CD4-positive, alpha-beta memory T cell (primary cell): ENCODE measurements around the gene SCG3. TPM values are rescaled to one million over a fixed set of nuclear protein-coding genes. Genes with fewer than 3 reads are reported as not detected.

Experiments used
- CTCF ChIA-PET: fragments of 350-600 bp; sonication (Branson Sonifier 250); formaldehyde crosslinking; loops from one replicate; lab custom pipeline; 2021; ENCODE audit warnings: inconsistent platforms; ENCODE audit not compliant: partially characterized antibody; lab: Charles Lee
- POLR2A ChIA-PET: fragments of 350-600 bp; sonication (Branson Sonifier 250); formaldehyde crosslinking; loops from one replicate; lab custom pipeline; 2021; ENCODE audit not compliant: partially characterized antibody; lab: Charles Lee
- DNase-seq, 5 donors: peaks; one replicate each; pipeline versions ENCODE4 v3.0.0 to v3.0.0-alpha.2; 2020 to 2022; ENCODE audit warnings: mixed read lengths in 1 of 5
- H3K27ac ChIP-seq: one replicate; pipeline ENCODE4 v1.7.0; 2013; ENCODE audit warnings: low read depth, low read length
- H3K27me3 ChIP-seq: 2 replicates; pipeline ENCODE4 v1.7.0; 2013; ENCODE audit warnings: mild to moderate bottlenecking, low read length, moderate library complexity; ENCODE audit not compliant: insufficient read depth
- H3K36me3 ChIP-seq: 2 replicates; pipeline ENCODE4 v1.7.0; 2013; ENCODE audit warnings: mild to moderate bottlenecking, low read length, moderate library complexity; ENCODE audit not compliant: insufficient read depth
- H3K4me1 ChIP-seq: 2 replicates; pipeline ENCODE4 v1.7.0; 2013; ENCODE audit warnings: mild to moderate bottlenecking, low read length, moderate library complexity; ENCODE audit not compliant: insufficient read depth
- H3K4me3 ChIP-seq, 2 donors: one replicate each; pipeline ENCODE4 v1.7.0; 2013; ENCODE audit warnings: low read length in 2 of 2, mild to moderate bottlenecking in 1 of 2
- H3K9me3 ChIP-seq, 2 donors: one replicate each; pipeline ENCODE4 v1.7.0; 2013; ENCODE audit warnings: low read length in 2 of 2, control low read depth in 1 of 2; ENCODE audit not compliant: control insufficient read depth in 1 of 2
- H3K27ac Mint-ChIP-seq, 7 donors: one replicate each; pipeline ENCODE4 v1.8.0; 2020 to 2021; ENCODE audit warnings: mixed read lengths in 7 of 7, mild to moderate bottlenecking in 6 of 7, inconsistent platforms in 3 of 7, moderate library complexity in 3 of 7
- H3K27me3 Mint-ChIP-seq, 2 donors: one replicate each; pipeline ENCODE4 v1.8.0; 2020 to 2021; ENCODE audit warnings: mixed read lengths in 2 of 2
- H3K36me3 Mint-ChIP-seq, 2 donors: one replicate each; pipeline ENCODE4 v1.8.0; 2020 to 2021; ENCODE audit warnings: mixed read lengths in 2 of 2, inconsistent platforms in 1 of 2, mild to moderate bottlenecking in 1 of 2
- H3K4me1 Mint-ChIP-seq, 4 donors: one replicate each; pipeline ENCODE4 v1.8.0; 2020 to 2021; ENCODE audit warnings: mixed read lengths in 4 of 4, mild to moderate bottlenecking in 1 of 4
- H3K4me3 Mint-ChIP-seq, 8 donors: one replicate each; pipeline ENCODE4 v1.8.0; 2020 to 2021; ENCODE audit warnings: mixed read lengths in 8 of 8, mild to moderate bottlenecking in 7 of 8, moderate library complexity in 6 of 8, inconsistent platforms in 3 of 8
- H3K9me3 Mint-ChIP-seq, 8 donors: one replicate each; pipeline ENCODE4 v1.8.0; 2020 to 2021; ENCODE audit warnings: mixed read lengths in 8 of 8, mild to moderate bottlenecking in 5 of 8, inconsistent platforms in 3 of 8, moderate library complexity in 1 of 8
- intact Hi-C: fragments of 100-400 bp; cut with micrococcal nuclease; formaldehyde crosslinking; loops from one replicate; pipeline ENCODE4 v1.15.1; 2023
- polyA plus RNA-seq, 2 donors: library from polyadenylated mRNA; unstranded; fragments of 300-500 nt; fragmentation: Illumina TruSeq; gene quantifications; one replicate each; pipeline ENCODE4 v1.2.3, GENCODE V29; 2021
- total RNA-seq, 2 experiments: library from RNA; stranded (reverse); gene quantifications; one replicate each; pipeline ENCODE4 v1.2.3, GENCODE V29; 2021

SCG3 gene
- total and polyA plus RNA-seq, 4 experiments from 2014 or later: not detected

DNA sequence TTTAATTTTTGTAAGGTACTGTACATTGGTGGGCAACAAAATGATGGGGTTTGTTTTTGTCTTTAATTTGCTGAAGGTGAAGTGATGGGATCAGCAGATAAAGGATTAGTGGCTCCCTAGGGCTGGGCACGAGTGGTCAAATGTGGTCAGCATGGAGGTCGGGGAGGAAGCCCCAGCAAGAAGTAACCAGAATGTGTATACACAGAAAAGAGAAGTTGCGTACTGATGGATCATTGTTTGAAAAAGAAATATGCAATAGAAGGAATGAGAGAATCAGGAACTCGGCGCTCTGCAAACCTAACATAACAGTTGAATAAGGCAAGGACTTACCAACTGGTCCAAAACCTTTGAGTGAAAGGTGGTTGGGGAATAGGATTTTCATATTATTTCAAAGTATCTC lies 71.6 kb downstream of the SCG3 start:
- POLR2A ChIA-PET: interaction anchor here (0.7 to 3.2 kb wide), 4 partner anchors 16 to 109 kb away, joined by 3 to 31 read pairs (median 6); partner anchors contain the start of gene LYSMD2

DNA sequence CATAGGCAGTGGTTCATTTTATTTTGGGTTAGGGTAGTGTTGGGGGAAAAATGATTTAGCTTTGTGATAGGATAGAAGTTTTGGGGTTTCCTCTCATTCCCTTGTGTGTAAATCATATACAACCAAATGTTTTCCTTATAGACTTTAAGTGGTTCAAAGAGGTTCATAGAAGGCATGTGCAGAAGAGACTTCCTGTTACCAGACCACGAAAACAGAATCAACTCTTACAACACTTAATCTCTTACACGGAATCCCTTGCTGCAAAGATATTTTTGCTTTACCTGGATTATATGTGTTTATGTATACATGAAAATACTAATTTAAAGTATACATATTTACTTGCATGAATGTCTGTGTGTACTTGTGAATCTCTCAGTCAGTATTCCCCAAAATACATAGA lies 73.0 kb downstream of the SCG3 start:
- Histone ChIP-seq H3K9me3 (no peaks in the 10 kb centered on the region), H3K36me3 (no peaks in the 10 kb centered on the region), H3K4me3 (no peak overlapping the region), H3K4me1 (peaks cover 30% of the 10 kb centered on the region), H3K27ac (no peak overlapping the region), H3K27me3 (no peaks in the 10 kb centered on the region)
- ChIA-PET CTCF (interaction anchor here (0.8 to 6.5 kb wide), 2 partner anchors 17 to 22 kb away, joined by 3 to 21 read pairs; partner anchors contain the start of gene LYSMD2), POLR2A (interaction anchor here (1.2 kb wide), 1 partner anchor 18 kb away, joined by 3 read pairs; no protein-coding TSS in a partner anchor)
- Mint-ChIP-seq H3K27me3 (no peaks in the 10 kb centered on the region), H3K36me3 (no peaks in the 10 kb centered on the region), H3K4me1 (peaks cover 17 to 50% (median 35%) of the 10 kb centered on the region in 4 donors), H3K4me3 (peak overlapping the region in 6 of 8 donors; percentile 11 to 50 (median 38)), H3K27ac (peak overlapping the region in 1 of 7 donors; percentile 6), H3K9me3 (no peaks in the 10 kb centered on the region)
- no peak for DNase-seq
- intact Hi-C loops: no loop called here

More for the DNA sequence above, 71.6 kb downstream of the SCG3 start:
- Histone ChIP-seq H3K9me3 (no peaks in the 10 kb centered on the region), H3K27ac (no peak overlapping the region), H3K4me3 (no peak overlapping the region), H3K27me3 (no peaks in the 10 kb centered on the region), H3K4me1 (peaks cover 30% of the 10 kb centered on the region), H3K36me3 (no peaks in the 10 kb centered on the region)
- DNase-seq: no peak
- Mint-ChIP-seq H3K4me1 (peaks cover 17 to 50% (median 34%) of the 10 kb centered on the region in 4 donors), H3K36me3 (no peaks in the 10 kb centered on the region), H3K27ac (peak overlapping the region in 2 of 7 donors; percentile 23 to 50), H3K27me3 (no peaks in the 10 kb centered on the region), H3K9me3 (no peaks in the 10 kb centered on the region), H3K4me3 (peak overlapping the region; percentile 29 to 91 (median 87))
- CTCF ChIA-PET: interaction anchor here (6.5 kb wide), 1 partner anchor 16 kb away, joined by 21 read pairs; the partner anchor contains the start of gene LYSMD2
- intact Hi-C loops: no loop called here

DNA sequence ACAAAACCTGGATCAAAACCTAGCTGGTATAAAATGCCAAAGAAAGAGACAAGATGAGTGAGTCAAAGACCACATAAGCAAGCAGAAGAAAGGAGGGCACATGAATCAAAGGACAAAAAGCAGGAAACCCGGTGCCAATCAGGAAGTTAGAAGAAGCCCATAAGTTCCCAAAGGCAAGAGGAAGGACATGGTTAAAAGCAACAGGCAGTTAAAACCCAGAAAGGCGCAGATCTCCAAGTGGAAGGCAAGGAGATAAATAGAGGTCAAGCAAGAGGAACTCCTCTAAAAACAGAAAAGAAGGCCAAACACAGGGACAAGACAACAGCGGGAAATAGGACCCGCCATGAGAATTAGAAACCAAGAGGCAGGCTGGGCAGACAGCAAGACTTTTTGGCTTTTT lies 74.5 kb downstream of the SCG3 start:
- peaks cover 17 to 43% (median 30%) of the 10 kb centered on the region in 4 donors for H3K4me1 Mint-ChIP-seq
- no peak overlapping the region for H3K4me3 Mint-ChIP-seq
- intact Hi-C loops: no loop called here
- no peaks in the 10 kb centered on the region for H3K9me3 Mint-ChIP-seq
- Histone ChIP-seq H3K27me3 (no peaks in the 10 kb centered on the region), H3K9me3 (no peaks in the 10 kb centered on the region), H3K4me1 (peaks cover 24% of the 10 kb centered on the region), H3K4me3 (no peak overlapping the region), H3K36me3 (no peaks in the 10 kb centered on the region), H3K27ac (no peak overlapping the region)
- POLR2A ChIA-PET: interaction anchor here (2.6 kb wide), 1 partner anchor 18 kb away, joined by 13 read pairs; the partner anchor contains the start of gene LYSMD2
- CTCF ChIA-PET: interaction anchor here (3.2 to 6.5 kb wide), 3 partner anchors 19 to 106 kb away, joined by 13 to 31 read pairs (median 21); partner anchors contain the start of gene LYSMD2
- H3K27ac Mint-ChIP-seq: no peak overlapping the region
- H3K36me3 Mint-ChIP-seq: no peaks in the 10 kb centered on the region
- H3K27me3 Mint-ChIP-seq: no peaks in the 10 kb centered on the region
- DNase-seq: no peak

DNA sequence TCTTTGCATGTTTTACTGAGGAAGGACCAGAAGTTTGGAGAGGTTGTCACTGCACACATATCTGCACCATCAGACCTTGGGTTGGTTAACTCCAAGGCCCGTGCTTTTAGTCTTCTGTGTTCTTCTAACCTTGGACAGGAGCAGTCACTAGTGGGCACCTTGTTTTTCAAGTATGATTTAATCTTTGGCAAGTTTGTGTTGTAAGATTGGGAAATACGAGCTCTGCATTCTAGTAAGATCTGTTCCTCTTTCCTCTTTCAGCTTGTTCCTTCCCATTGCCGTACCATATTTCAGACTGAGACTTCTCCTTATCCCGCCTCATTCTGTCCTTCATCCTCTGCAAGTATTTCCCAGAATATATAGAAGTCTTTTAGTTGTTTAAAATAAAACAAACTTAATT lies 75.2 kb downstream of the SCG3 start:
- Histone ChIP-seq H3K4me1 (peaks cover 20% of the 10 kb centered on the region), H3K27me3 (no peaks in the 10 kb centered on the region), H3K36me3 (no peaks in the 10 kb centered on the region), H3K9me3 (no peaks in the 10 kb centered on the region), H3K4me3 (no peak overlapping the region), H3K27ac (no peak overlapping the region)
- no peaks in the 10 kb centered on the region for H3K9me3 Mint-ChIP-seq
- no peak overlapping the region for H3K27ac Mint-ChIP-seq
- intact Hi-C loops: no loop called here
- no peak overlapping the region for H3K4me3 Mint-ChIP-seq
- DNase-seq: no peak
- ChIA-PET CTCF (interaction anchor here (0.6 to 6.5 kb wide), 6 partner anchors 13 to 500 kb away, joined by 3 to 31 read pairs (median 8); partner anchors contain the start of gene LYSMD2), POLR2A (interaction anchor here (2.6 kb wide), 1 partner anchor 19 kb away, joined by 13 read pairs; the partner anchor contains the start of gene LYSMD2)
- H3K27me3 Mint-ChIP-seq: no peaks in the 10 kb centered on the region
- H3K36me3 Mint-ChIP-seq: no peaks in the 10 kb centered on the region
- H3K4me1 Mint-ChIP-seq: peaks cover 16 to 39% (median 27%) of the 10 kb centered on the region in 4 donors

DNA sequence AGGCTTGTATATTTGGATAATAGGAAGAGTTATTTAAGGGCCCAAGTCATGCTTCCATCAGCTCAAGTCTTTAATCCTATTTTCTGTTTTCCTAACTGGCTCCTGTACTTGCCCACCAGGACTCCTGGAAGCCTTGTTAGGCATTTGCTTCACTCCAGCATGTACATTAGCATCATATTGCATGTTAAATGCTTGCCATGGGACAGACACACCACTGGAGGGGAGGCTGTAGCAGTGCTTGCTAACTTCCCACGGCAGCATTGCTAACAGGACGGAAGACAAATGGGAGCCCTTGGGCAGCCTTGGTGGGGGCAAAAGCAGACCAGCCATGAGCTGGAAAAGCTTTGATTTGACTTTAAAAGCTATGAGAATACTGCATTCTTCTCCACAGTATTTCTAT lies 76.1 kb downstream of the SCG3 start:
- Mint-ChIP-seq H3K27ac (peak overlapping the region in 2 of 7 donors; percentile 18 to 55), H3K9me3 (no peaks in the 10 kb centered on the region), H3K4me3 (no peak overlapping the region), H3K4me1 (peaks cover 14 to 34% (median 23%) of the 10 kb centered on the region in 4 donors), H3K27me3 (no peaks in the 10 kb centered on the region), H3K36me3 (no peaks in the 10 kb centered on the region)
- H3K36me3 ChIP-seq: no peaks in the 10 kb centered on the region
- POLR2A ChIA-PET: interaction anchor here (0.6 to 2.6 kb wide), 2 partner anchors 20 to 101 kb away, joined by 3 to 13 read pairs; partner anchors contain the start of gene LYSMD2
- no peak for DNase-seq
- H3K4me1 ChIP-seq: peaks cover 14% of the 10 kb centered on the region
- H3K27ac ChIP-seq: no peak overlapping the region
- H3K4me3 ChIP-seq: no peak overlapping the region
- CTCF ChIA-PET: interaction anchor here (0.9 to 6.5 kb wide), 7 partner anchors 10 to 107 kb away, joined by 3 to 31 read pairs (median 5); partner anchors contain the start of gene LYSMD2
- H3K9me3 ChIP-seq: no peaks in the 10 kb centered on the region
- no peaks in the 10 kb centered on the region for H3K27me3 ChIP-seq
- intact Hi-C loops: no loop called here

DNA sequence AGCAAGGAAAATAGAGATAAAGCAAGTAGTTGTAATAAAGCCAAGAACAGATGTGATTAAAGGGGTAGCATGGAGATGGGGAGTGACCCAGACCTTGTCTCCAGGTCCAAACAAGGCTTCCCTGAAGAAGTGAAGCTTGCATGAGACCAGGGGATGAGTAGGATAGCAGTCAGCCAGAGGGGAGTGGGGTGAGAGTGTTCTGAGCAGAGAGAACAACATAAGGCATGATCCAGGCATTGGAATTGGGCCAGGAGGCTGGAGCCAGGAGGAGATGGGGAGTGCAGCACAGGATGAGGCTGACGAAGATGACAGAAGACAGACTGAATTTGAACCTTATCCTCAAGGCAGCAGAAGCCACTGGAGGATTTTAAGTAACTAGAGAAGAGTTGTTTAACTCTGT lies 77.3 kb downstream of the SCG3 start:
- DNase-seq: no peak
- Histone ChIP-seq H3K27ac (no peak overlapping the region), H3K36me3 (no peaks in the 10 kb centered on the region), H3K27me3 (no peaks in the 10 kb centered on the region), H3K4me1 (peaks cover 8% of the 10 kb centered on the region), H3K9me3 (no peaks in the 10 kb centered on the region), H3K4me3 (no peak overlapping the region)
- H3K27ac Mint-ChIP-seq: peak overlapping the region in 1 of 7 donors; percentile 40
- no peak overlapping the region for H3K4me3 Mint-ChIP-seq
- POLR2A ChIA-PET: no interaction called here
- no peaks in the 10 kb centered on the region for H3K27me3 Mint-ChIP-seq
- H3K4me1 Mint-ChIP-seq: peaks cover 11 to 23% (median 15%) of the 10 kb centered on the region in 4 donors
- intact Hi-C loops: no loop called here
- H3K36me3 Mint-ChIP-seq: no peaks in the 10 kb centered on the region
- CTCF ChIA-PET: interaction anchor here (1.1 to 3.7 kb wide), 3 partner anchors 11 to 109 kb away, joined by 3 to 31 read pairs (median 13); no protein-coding TSS in a partner anchor
- H3K9me3 Mint-ChIP-seq: no peaks in the 10 kb centered on the region

DNA sequence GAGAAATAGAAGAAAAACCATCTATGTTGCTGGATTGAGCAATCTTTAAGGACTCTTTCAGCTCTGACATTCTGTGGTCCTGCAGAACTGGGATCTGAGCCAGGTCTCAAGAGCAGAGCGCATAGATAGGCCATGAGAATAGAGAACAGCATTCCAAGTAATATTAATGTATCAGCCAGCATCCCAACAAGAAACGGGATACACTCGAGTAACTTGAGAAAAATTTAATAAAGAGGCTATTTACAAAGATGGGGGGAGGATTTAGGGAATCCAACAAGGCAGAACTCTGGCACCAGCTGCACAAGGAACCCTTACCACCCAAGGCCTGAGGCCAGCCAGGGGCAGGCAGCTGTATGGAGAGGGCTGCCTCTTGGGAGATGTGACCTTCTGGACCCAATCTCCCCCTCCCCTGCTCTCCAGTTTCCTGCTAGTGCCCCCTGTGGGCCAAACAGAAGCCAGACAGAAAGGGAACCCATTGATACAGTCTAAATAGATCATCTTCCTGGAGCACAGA lies 78.3 kb downstream of the SCG3 start:
- H3K36me3 ChIP-seq: no peaks in the 10 kb centered on the region
- Mint-ChIP-seq H3K27me3 (no peaks in the 10 kb centered on the region), H3K4me1 (peaks cover under 1 to 13% (median 9%) of the 10 kb centered on the region in 4 donors), H3K36me3 (no peaks in the 10 kb centered on the region), H3K4me3 (no peak overlapping the region), H3K27ac (no peak overlapping the region), H3K9me3 (no peaks in the 10 kb centered on the region)
- no peaks in the 10 kb centered on the region for H3K9me3 ChIP-seq
- ChIA-PET CTCF (no interaction called here), POLR2A (no interaction called here)
- intact Hi-C loops: no loop called here
- no peaks in the 10 kb centered on the region for H3K27me3 ChIP-seq
- no peak for DNase-seq
- H3K4me3 ChIP-seq: no peak overlapping the region
- H3K27ac ChIP-seq: no peak overlapping the region
- H3K4me1 ChIP-seq: no peaks in the 10 kb centered on the region
